A549 treated with CORT108297 at 1 μM for 4 hours (cell line): ENCODE data around the gene GSDMA. TPM values are rescaled to one million over a fixed set of nuclear protein-coding genes. Genes with fewer than 3 reads are reported as not detected.

ENCODE experiments used
- total RNA-seq: library from RNA; stranded (reverse); fragments of 200-300 nt; extraction: Qiagen RNA extraction; gene quantifications from 5 replicates; pipeline ENCODE4 v1.2.3, GENCODE V29; 2022

Gene GSDMA, protein sequence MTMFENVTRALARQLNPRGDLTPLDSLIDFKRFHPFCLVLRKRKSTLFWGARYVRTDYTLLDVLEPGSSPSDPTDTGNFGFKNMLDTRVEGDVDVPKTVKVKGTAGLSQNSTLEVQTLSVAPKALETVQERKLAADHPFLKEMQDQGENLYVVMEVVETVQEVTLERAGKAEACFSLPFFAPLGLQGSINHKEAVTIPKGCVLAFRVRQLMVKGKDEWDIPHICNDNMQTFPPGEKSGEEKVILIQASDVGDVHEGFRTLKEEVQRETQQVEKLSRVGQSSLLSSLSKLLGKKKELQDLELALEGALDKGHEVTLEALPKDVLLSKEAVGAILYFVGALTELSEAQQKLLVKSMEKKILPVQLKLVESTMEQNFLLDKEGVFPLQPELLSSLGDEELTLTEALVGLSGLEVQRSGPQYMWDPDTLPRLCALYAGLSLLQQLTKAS
- not detected in 5 replicates for total RNA-seq

DNA sequence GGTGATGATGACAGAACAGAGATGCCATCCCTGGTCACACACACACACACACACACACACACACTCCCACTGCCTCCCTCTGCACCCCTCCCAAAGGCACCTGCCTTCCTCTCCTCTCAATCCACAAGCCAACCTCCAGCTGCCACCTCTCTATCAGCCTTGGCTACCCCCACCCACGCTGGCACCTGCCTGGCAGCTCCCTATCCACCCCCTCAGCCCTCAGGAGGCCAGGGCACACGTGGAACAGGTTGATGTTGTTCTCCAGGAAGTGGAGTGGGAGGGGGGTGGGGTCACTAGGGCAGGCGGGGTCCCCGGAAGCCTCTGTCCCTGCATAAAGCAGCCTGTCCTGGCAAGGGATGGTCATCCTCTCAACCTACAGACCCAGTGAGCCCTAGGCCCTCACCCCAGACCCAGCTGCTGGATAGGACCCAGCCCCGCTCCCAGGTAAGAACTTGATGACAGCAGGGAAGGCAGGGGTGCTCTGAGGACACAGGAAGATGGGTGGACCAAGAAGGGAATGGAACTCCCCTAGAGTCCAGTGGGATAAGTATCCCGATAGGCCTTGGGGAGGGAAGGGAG is at the start of gene GSDMA:
GSDMA (plus strand) TSS at position 363 of the 579 bp plus-strand sequence. CDS start 2,684 bp downstream, outside the sequence.

DNA sequence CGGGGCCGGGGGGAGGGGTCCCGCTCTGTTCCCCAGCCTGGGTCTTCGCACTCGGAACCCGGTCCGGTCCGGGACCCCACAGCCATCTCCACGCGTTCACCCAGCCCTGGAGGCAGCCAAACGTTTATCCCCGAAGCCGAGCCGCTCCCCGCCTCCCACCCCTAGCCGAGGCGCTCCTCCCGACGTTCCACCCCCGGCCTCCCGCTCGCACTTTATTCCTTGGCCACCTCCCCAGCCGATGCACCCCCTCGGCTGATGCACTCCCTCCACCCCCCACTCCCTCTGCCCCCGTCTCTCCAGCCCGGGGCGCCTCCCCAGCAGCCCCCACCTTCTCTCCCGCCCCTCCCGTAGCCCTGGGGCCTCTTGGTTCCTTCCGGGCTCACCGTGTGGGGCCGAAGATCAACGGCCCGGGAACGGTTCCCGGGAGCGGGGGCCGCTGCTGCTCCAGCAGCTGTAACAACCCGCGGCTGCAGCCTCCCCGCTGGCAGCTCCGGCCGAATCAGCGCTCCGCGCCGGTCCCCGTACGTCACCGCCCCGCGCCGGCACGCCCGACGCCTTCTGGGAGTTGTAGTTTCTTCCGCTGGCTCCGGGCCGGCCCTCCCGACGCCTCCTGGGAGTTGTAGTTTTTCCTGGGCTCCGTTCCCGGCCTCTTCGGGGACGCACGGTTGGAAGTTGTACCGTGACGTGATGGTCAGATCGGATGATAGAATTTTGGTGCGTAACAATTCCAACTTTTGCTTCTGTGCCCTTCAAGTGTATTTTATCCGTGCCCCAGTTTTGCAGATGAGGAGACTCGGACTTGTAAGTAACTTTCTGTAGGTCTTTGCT is 35.5 kb upstream of the GSDMA start, which contains the start of the genes LRRC3C and ORMDL3:
LRRC3C (plus strand) TSS at position 632 of the 828 bp plus-strand sequence. CDS start 13,792 bp downstream, outside the sequence.
ORMDL3 (minus strand) TSS at position 501 of the 828 bp plus-strand sequence. CDS start 3,398 bp downstream, outside the sequence.

DNA sequence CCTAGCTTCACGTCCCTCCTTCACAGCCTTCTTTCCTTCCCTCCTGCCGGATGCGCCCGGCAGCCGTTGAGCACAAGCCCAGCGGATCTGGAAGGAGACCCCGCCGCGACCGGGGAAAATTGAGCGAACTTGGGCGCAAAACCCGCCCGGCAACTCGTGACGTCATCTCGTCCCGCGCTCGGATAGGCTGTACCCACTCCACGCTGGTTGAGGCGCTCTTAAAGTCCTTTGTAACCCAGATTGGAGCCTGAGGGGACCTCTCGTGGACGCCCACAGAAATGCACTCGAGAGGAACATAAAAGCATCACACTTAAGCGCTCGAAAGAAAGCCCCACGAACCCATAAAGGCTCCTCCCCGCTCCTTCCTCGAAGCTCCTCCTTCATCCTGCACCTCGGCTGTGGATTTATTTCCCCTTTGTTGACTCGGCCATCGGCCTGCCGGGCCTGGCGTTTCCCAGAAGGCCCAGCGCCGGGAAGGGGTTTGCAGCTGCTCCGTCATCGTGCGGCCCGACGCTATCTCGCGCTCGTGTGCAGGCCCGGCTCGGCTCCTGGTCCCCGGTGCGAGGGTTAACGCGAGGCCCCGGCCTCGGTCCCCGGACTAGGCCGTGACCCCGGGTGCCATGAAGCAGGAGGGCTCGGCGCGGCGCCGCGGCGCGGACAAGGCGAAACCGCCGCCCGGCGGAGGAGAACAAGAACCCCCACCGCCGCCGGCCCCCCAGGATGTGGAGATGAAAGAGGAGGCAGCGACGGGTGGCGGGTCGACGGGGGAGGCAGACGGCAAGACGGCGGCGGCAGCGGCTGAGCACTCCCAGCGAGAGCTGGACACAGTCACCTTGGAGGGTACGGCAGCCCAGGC is 17.8 kb downstream of the GSDMA start, which contains the start of gene PSMD3:
PSMD3 (plus strand) TSS at position 457 of the 856 bp plus-strand sequence; CDS start at position 621, 164 bp downstream.

DNA sequence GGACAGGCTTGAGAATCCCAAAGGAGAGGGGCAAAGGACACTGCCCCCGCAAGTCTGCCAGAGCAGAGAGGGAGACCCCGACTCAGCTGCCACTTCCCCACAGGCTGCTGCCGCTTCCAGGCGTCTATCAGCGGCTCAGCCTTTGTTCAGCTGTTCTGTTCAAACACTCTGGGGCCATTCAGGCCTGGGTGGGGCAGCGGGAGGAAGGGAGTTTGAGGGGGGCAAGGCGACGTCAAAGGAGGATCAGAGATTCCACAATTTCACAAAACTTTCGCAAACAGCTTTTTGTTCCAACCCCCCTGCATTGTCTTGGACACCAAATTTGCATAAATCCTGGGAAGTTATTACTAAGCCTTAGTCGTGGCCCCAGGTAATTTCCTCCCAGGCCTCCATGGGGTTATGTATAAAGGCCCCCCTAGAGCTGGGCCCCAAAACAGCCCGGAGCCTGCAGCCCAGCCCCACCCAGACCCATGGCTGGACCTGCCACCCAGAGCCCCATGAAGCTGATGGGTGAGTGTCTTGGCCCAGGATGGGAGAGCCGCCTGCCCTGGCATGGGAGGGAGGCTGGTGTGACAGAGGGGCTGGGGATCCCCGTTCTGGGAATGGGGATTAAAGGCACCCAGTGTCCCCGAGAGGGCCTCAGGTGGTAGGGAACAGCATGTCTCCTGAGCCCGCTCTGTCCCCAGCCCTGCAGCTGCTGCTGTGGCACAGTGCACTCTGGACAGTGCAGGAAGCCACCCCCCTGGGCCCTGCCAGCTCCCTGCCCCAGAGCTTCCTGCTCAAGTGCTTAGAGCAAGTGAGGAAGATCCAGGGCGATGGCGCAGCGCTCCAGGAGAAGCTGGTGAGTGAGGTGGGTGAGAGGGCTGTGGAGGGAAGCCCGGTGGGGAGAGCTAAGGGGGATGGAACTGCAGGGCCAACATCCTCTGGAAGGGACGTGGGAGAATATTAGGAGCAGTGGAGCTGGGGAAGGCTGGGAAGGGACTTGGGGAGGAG is 52.5 kb downstream of the GSDMA start, which contains the start of gene CSF3:
CSF3 (plus strand) TSS at position 436 of the 993 bp plus-strand sequence; CDS start at position 471, 35 bp downstream.

Other genes with a start within 250 kb of the GSDMA start
- gene MIEN1, start 232.5 kb upstream of the GSDMA start, total RNA-seq: 89.2 to 101 TPM (median 94.6 TPM) in 5 replicates
- 3.9 to 7.3 TPM (median 6.6 TPM) in 5 replicates for gene GRB7, start 225.1 kb upstream of the GSDMA start, total RNA-seq
- gene IKZF3, start 98.7 kb upstream of the GSDMA start, total RNA-seq: not detected in 5 replicates
- gene ZPBP2, start 94.8 kb upstream of the GSDMA start, total RNA-seq: not detected in 5 replicates
- gene GSDMB, start 44.4 kb upstream of the GSDMA start, total RNA-seq: 1.9 to 2.8 TPM (median 2.4 TPM) in 5 replicates
- gene ORMDL3, start 35.4 kb upstream of the GSDMA start, total RNA-seq: 30.9 to 48.5 TPM (median 42.9 TPM) in 5 replicates
- not detected in 5 replicates for gene LRRC3C, start 35.3 kb upstream of the GSDMA start, total RNA-seq
- 142 to 176 TPM (median 168 TPM) in 5 replicates for gene PSMD3, start 17.8 kb downstream of the GSDMA start, total RNA-seq
- gene CSF3, start 52.4 kb downstream of the GSDMA start, total RNA-seq: 0.06 to 0.30 TPM (median 0.20 TPM) in 4 of 5 replicates, not detected in the other
- 41.3 to 58.6 TPM (median 56.3 TPM) in 5 replicates for gene MED24, start 91.4 kb downstream of the GSDMA start, total RNA-seq
- gene THRA, start 100.0 kb downstream of the GSDMA start, total RNA-seq: 13.4 to 20.8 TPM (median 19.2 TPM) in 5 replicates
- 8.5 to 11.8 TPM (median 10.9 TPM) in 5 replicates for gene NR1D1, start 137.6 kb downstream of the GSDMA start, total RNA-seq
- gene MSL1, start 159.0 kb downstream of the GSDMA start, total RNA-seq: 54.9 to 65.5 TPM (median 62.1 TPM) in 5 replicates
- 43.9 to 47.3 TPM (median 46.8 TPM) in 5 replicates for gene CASC3, start 177.5 kb downstream of the GSDMA start, total RNA-seq
- 2.6 to 2.9 TPM (median 2.8 TPM) in 5 replicates for gene RAPGEFL1, start 214.5 kb downstream of the GSDMA start, total RNA-seq